GM10248 (cell line): ENCODE results near the gene SPINK8.
"Not testable (repeated sequence)": the region's sequence is repeated elsewhere in the genome, so short reads cannot be mapped to it uniquely, and the experiment has no call there.

ENCODE experiments used
- CTCF ChIA-PET: fragments of 300-600 bp; sonication (Branson Sonifier 250); formaldehyde crosslinking; extraction: SDS; loops from one replicate; lab custom pipeline; 2021; ENCODE audit warnings: antibody characterized with exemption; lab: Yijun Ruan, JAX
- POLR2A ChIA-PET: fragments of 350-650 bp; sonication (Branson Sonifier 250); formaldehyde crosslinking; extraction: SDS; loops from one replicate; lab custom pipeline; 2020; ENCODE audit warnings: antibody characterized with exemption; lab: Yijun Ruan, JAX
- DNase-seq: peaks from one replicate; pipeline ENCODE4 v3.0.0; 2012; ENCODE audit errors: extremely low spot score
- CTCF ChIP-seq: IDR thresholded peaks from 2 replicates; pipeline ENCODE4 v1.5.1; 2012; ENCODE audit warnings: mild to moderate bottlenecking, low read depth; ENCODE audit errors: extremely low read depth, missing control alignments, control extremely low read depth

The SPINK8 gene

GRCh38 chr3:48333346-48334245 lies at the start of gene SPINK8:
Gene SPINK8, minus strand, starts transcription at chr3:48333661. Its CDS starts 5,320 bp downstream, at chr3:48328341.
- CTCF ChIA-PET: interaction anchor here (1.0 kb wide), 1 partner anchor 11 kb away, joined by 3 read pairs; no protein-coding TSS in a partner anchor
- DNase-seq, POLR2A ChIA-PET: not testable (repeated sequence)

DNA sequence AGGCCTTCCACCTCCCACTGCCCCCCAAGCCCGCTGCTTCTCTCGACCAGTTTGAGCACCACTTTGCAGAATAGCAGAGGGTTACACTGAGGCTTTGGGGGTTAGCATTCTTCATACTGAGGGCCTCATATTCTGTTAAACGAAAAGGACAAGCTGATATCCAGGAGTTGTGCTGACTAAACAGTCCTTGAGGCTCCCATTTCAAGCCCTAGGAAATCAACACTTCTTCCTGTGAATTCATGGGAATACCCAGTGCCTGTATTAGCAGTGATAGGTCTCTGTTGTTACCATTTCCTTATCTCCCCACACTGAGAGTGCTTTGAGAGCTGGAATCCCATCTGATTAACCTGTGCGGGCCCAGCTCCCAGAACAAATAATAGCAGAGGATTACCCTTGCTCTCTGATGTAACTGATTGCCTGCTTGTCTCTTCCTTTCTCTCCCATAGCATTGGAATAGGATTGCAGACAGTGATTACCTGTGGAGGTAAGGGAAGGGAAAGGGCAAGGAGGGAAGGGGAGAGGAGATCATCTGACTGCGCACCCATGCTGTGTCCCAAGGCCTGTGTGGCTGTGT lies 39.5 kb upstream of the SPINK8 start:
- no peak for TF ChIP-seq CTCF
- POLR2A ChIA-PET: no interaction called here
- CTCF ChIA-PET: interaction anchor here (1.3 to 2.0 kb wide), 4 partner anchors 15 to 63 kb away, joined by 3 to 7 read pairs (median 5); no protein-coding TSS in a partner anchor
- no peak for DNase-seq

DNA sequence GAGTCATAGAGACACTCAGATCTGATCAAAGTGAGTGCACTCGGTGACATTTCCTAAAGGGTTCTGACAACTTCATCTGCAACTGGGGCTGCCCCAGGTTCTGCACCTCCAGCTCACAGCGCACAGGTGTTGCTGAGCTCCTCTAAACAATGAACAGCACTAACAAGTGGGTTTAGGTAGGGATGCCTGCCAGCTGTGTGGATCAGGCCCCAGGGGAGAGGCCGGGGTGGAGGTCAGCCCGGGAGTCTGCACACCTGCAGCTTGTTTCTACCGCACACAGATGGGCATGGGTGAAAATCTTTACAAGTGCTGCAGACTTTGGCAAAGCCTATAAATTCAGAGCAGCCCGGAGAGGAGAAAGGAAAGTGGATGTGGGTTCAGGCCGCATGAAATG lies 38.9 kb upstream of the SPINK8 start:
- TF ChIP-seq CTCF: no peak
- ChIA-PET POLR2A (no interaction called here), CTCF (interaction anchor here (1.3 to 1.5 kb wide), 2 partner anchors 28 to 64 kb away, joined by 5 read pairs; no protein-coding TSS in a partner anchor)
- DNase-seq: no peak

GRCh38 chr3:48371651-48372376 lies 38.4 kb upstream of the SPINK8 start, which contains the start of gene FBXW12:
Gene FBXW12, plus strand, starts transcription at chr3:48372219. Its CDS starts 549 bp downstream, at chr3:48372768.
- POLR2A ChIA-PET: no interaction called here
- no peak for TF ChIP-seq CTCF
- no peak for DNase-seq
- CTCF ChIA-PET: interaction anchor here (1.3 to 1.5 kb wide), 2 partner anchors 28 to 64 kb away, joined by 5 read pairs; no protein-coding TSS in a partner anchor

DNA sequence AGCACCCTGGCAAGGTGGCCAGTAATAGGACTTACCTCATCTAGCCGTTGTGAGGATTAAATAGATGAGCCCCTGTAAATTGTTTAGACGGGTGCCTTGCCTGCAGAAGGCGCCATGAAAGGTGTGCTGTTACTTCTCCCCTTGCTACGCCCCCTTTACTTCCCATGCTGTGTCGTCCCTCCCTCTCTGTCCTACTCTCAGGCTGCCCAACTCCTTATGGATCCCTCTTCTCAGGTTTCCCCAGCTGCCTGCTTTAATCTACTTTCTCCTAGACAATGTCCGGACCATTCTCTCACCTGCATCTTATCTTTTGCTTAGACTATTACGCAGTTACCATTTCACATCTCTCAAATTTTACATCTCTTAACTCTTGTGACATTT lies 36.9 kb upstream of the SPINK8 start:
- no peak for DNase-seq

GRCh38 chr3:48369693-48370332 lies 36.4 kb upstream of the SPINK8 start:
- no peak for DNase-seq
- TF ChIP-seq CTCF: no peak
- ChIA-PET CTCF (interaction anchor here (1.3 kb wide), 1 partner anchor 50 kb away, joined by 3 read pairs; no protein-coding TSS in a partner anchor), POLR2A (no interaction called here)

More for the DNA sequence above, 36.9 kb upstream of the SPINK8 start:
- CTCF ChIA-PET: no interaction called here
- POLR2A ChIA-PET: no interaction called here
- TF ChIP-seq CTCF: no peak
